HEK293T (cell line): ENCODE results near the gene ZNF487.
"Not testable (repeated sequence)": the region's sequence is repeated elsewhere in the genome, so short reads cannot be mapped to it uniquely, and the experiment has no call there.

ENCODE experiments used
- CTCF ChIA-PET: fragments of 350-600 bp; formaldehyde crosslinking; extraction: SDS; loops from one replicate; lab custom pipeline; 2021; ENCODE audit warnings: antibody characterized with exemption, inconsistent platforms; lab: Yijun Ruan, JAX
- POLR2A ChIA-PET: fragments of 350-600 bp; formaldehyde crosslinking; extraction: SDS; loops from one replicate; lab custom pipeline; 2020; ENCODE audit warnings: antibody characterized with exemption, inconsistent platforms; lab: Yijun Ruan, JAX
- DNase-seq: peaks from one replicate; pipeline ENCODE4 v3.0.0; 2012; ENCODE audit warnings: mixed read lengths; ENCODE audit errors: extremely low spot score
- ARNT ChIP-seq: fragments of 450-650 bp; IDR thresholded peaks from 2 replicates; pipeline ENCODE4 v1.6.1; 2017; ENCODE audit warnings: mild to moderate bottlenecking
- BHLHE40 ChIP-seq: fragments of 450-650 bp; IDR thresholded peaks from 2 replicates; pipeline ENCODE4 v1.6.1; 2016; ENCODE audit warnings: mild to moderate bottlenecking, moderate library complexity, borderline replicate concordance
- CTBP1 ChIP-seq: fragments of 450-650 bp; IDR thresholded peaks from 2 replicates; pipeline ENCODE4 v1.6.1; 2016; ENCODE audit warnings: borderline replicate concordance
- ELF4 ChIP-seq: fragments of 450-650 bp; IDR thresholded peaks from 2 replicates; pipeline ENCODE4 v1.6.1; 2017; ENCODE audit warnings: antibody characterized with exemption
- FOXA1 ChIP-seq: fragments of 450-650 bp; IDR thresholded peaks from 2 replicates; pipeline ENCODE4 v1.6.1; 2016; ENCODE audit warnings: mild to moderate bottlenecking
- FOXK2 ChIP-seq: fragments of 450-650 bp; IDR thresholded peaks from 2 replicates; pipeline ENCODE4 v1.6.1; 2016; ENCODE audit warnings: mild to moderate bottlenecking
- FOXM1 ChIP-seq: fragments of 450-650 bp; IDR thresholded peaks from 2 replicates; pipeline ENCODE4 v1.6.1; 2017; ENCODE audit warnings: mild to moderate bottlenecking, borderline replicate concordance
- HDGF ChIP-seq: fragments of 450-650 bp; IDR thresholded peaks from 2 replicates; pipeline ENCODE4 v1.6.1; 2017; ENCODE audit warnings: antibody characterized with exemption, borderline replicate concordance
- L3MBTL2 ChIP-seq: fragments of 450-650 bp; conservative IDR thresholded peaks from 2 replicates; pipeline ENCODE4 v1.6.1; 2016; ENCODE audit warnings: mild to moderate bottlenecking
- LEF1 ChIP-seq: fragments of 450-650 bp; IDR thresholded peaks from 2 replicates; pipeline ENCODE4 v1.6.1; 2017; ENCODE audit warnings: mild to moderate bottlenecking, borderline replicate concordance
- NFRKB ChIP-seq: fragments of 450-650 bp; IDR thresholded peaks from 2 replicates; pipeline ENCODE4 v1.6.1; 2016; ENCODE audit warnings: mild to moderate bottlenecking, moderate library complexity
- SP1 ChIP-seq: fragments of 450-650 bp; IDR thresholded peaks from 2 replicates; pipeline ENCODE4 v1.6.1; 2017
- SUZ12 ChIP-seq: fragments of 450-650 bp; IDR thresholded peaks from 2 replicates; pipeline ENCODE4 v1.6.1; 2016; ENCODE audit warnings: mild to moderate bottlenecking
- TARDBP ChIP-seq: fragments of 450-650 bp; IDR thresholded peaks from 2 replicates; pipeline ENCODE4 v1.6.1; 2016
- ZNF384 ChIP-seq: fragments of 450-650 bp; IDR thresholded peaks from 2 replicates; pipeline ENCODE4 v1.6.1; 2016
- TF ChIP-seq, protein P1 (sequence below): fragments of 450-650 bp; IDR thresholded peaks from 2 replicates; pipeline ENCODE4 v1.6.1; 2016

The ZNF487 gene

DNA sequence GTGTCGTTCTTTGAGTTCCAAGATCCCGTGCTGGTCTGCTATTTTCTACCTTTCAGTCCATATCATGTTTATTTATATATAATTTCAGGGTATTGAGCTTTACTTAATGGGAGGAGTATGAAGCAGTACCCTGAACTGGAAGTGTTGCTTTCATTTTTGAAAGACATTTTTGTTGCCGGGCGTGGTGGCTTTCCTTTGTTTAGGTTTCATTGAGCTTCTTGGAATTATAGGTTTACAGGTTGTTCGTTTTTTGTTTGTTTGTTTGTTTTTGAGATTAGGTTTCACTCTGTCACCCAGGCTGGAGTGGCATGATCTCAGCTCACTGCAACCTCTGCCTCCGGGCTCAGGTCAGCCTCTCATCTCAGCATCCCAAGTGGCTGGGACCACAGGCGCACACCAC, 7.4 kb downstream of the ZNF487 start:
- DNase-seq, result no peak

DNA sequence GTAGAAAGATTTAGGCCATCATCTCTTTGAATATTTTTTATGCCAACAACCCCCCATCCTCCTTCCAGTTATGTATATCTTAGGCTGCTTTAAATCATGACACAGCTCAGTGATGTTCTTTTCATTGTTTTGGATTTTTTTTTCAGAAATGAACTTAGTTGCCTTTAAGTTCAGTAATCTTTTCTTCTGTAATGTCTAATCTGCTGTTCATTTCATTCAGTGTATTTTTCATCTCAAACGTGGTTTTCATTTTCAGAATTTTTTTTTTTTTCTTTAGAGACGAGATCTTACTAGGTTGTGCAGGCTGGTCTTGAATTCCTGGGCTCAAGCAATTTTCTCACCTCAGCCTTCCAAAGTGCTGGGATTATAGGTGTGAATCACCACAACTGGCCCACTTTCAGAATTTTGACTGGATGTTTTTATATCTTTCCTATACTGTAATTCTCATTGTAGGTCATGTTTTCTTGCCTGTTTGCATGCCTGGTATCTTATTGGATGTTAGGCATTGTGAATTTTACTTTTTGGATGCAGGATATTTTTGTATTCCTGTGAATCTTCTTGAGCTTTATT, 8.1 kb downstream of the ZNF487 start:
- POLR2A ChIA-PET, result no interaction called here
- no peak for TF ChIP-seq TARDBP
- no peak for DNase-seq
- CTCF ChIA-PET, result no interaction called here

More for the DNA sequence above, 7.4 kb downstream of the ZNF487 start:
- TF ChIP-seq CTBP1, result no peak
- TF ChIP-seq SUZ12, result no peak
- no peak for TF ChIP-seq FOXM1
- no peak for TF ChIP-seq TARDBP
- TF ChIP-seq ZNF384, result no peak
- TF ChIP-seq SP1, result no peak
- TF ChIP-seq FOXA1, result no peak
- TF ChIP-seq FOXK2, result no peak
- TF ChIP-seq ELF4, result no peak
- POLR2A ChIA-PET, result no interaction called here
- CTCF ChIA-PET, result no interaction called here

DNA sequence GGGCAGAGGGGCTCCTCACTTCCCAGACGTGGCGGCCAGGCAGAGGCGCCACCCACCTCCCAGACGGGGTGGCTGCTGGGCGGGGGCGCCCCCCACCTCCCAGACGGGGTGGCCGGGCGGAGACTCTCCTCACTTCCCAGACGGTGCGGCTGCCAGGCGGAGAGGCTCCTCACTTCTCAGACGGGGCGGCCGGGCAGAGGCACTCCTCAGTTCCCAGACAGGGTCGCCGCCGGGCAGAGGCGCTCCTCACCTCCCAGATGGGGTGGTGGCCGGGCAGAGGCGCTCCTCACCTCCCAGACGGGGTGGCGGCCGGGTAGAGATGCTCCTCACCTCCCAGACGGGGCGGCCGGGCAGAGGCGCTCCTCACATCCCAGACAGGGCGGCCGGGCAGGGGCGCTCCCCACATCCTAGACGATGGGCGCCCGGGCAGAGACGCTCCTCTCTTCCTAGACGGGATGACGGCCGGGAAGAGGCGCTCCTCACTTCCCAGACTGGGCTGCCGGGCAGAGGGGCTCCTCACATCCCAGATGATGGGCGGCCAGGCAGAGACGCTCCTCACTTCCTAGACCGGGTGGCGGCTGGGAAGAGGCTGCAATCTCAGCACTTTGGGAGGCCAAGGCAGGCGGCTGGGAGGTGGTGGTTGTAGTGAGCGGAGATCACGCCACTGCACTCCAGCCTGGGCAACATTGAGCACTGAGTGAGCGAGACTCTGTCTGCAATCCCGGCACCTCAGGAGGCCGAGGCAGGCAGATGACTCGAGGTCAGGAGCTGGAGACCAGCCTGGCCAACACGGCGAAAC, 9.5 kb downstream of the ZNF487 start:
- DNase-seq, CTCF ChIA-PET, POLR2A ChIA-PET: not testable (repeated sequence)

- CTCF ChIA-PET, result no interaction called here
- no peak for TF ChIP-seq CTBP1
- no peak for TF ChIP-seq ARNT
- TF ChIP-seq ELF4, result no peak
- DNase-seq, result no peak
- POLR2A ChIA-PET, result no interaction called here
These were observed 11.8 kb downstream of the ZNF487 start for GRCh38 chr10:43448742-43449141.

DNA sequence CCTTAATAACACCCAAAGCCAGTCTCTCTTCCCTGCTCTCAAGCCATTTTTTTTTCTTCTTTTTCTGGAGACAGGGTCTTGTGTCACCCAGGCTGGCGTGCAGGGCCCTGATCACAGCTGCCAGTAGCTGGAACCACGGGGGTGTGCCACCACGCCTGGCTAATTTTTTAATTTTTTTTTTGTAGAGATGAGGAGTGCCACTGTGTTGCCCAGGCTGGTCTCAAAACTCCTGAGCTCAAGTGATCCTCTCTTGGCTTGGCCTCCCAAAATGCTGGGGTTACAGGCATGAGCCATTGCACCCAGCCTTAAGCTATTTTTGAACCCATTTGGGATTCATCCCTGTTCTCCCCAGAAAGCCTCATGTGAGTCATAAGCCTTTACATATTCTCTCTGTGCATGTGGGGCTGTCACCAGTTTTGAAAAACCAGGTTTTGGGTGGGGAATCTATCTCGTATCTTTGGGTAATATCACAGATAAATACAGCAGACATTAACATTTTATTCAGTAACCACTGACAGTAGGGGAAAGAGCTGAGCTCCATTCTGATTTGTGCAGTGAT, 15.5 kb downstream of the ZNF487 start:
- no peak for DNase-seq
- ChIA-PET POLR2A (interaction anchor here (0.6 kb wide), 1 partner anchor 133 kb away, joined by 3 read pairs; no protein-coding TSS in a partner anchor), CTCF (interaction anchor here (0.6 to 0.7 kb wide), 2 partner anchors 51 to 125 kb away, joined by 3 to 6 read pairs; no protein-coding TSS in a partner anchor)
- no peak for TF ChIP-seq NFRKB
- no peak for TF ChIP-seq FOXM1
- no peak for TF ChIP-seq FOXK2
- TF ChIP-seq, protein P1, sequence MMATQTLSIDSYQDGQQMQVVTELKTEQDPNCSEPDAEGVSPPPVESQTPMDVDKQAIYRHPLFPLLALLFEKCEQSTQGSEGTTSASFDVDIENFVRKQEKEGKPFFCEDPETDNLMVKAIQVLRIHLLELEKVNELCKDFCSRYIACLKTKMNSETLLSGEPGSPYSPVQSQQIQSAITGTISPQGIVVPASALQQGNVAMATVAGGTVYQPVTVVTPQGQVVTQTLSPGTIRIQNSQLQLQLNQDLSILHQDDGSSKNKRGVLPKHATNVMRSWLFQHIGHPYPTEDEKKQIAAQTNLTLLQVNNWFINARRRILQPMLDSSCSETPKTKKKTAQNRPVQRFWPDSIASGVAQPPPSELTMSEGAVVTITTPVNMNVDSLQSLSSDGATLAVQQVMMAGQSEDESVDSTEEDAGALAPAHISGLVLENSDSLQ, result no peak
- no peak for TF ChIP-seq BHLHE40
- no peak for TF ChIP-seq TARDBP
- TF ChIP-seq FOXA1, result no peak
- TF ChIP-seq L3MBTL2, result no peak
- no peak for TF ChIP-seq ZNF384
- TF ChIP-seq SP1, result no peak
- TF ChIP-seq CTBP1, result no peak
- no peak for TF ChIP-seq SUZ12
- TF ChIP-seq LEF1, result no peak
- no peak for TF ChIP-seq HDGF
- TF ChIP-seq ELF4, result no peak
- no peak for TF ChIP-seq ARNT

DNA sequence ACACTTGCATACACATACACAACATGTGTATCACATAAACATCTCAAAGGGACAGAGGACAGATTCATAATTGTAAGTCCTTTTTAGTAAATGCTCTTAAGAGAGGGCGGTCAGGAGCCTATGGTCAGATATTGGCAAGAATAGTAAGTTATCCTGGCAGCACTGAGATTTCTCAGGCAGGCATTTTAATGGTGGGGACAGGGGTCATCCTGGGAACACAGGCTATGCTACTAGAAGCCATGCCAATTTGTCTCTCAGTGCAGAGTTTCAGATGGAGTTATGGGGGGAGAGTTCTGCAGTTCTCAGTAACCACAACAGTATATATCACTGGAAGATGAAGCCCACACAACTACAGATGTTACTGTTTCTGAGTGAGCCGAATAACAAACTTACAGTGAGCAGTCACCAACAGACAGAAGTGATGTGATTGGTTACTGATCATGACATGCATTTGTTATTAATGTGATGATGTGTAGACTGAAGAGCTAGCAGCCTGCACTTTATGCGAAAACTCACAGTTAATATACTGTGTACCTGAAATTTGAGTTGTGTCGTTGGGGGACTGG, 16.4 kb downstream of the ZNF487 start:
- no peak for DNase-seq
- ChIA-PET CTCF (no interaction called here), POLR2A (interaction anchor here (0.8 to 1.7 kb wide), 2 partner anchors 44 to 64 kb away, joined by 3 to 6 read pairs; partner anchors contain the start of gene HNRNPF)
- no peak for TF ChIP-seq HDGF
- no peak for TF ChIP-seq L3MBTL2
- TF ChIP-seq SUZ12, result no peak
- TF ChIP-seq FOXM1, result no peak
- no peak for TF ChIP-seq LEF1
- TF ChIP-seq CTBP1, result no peak
- no peak for TF ChIP-seq TARDBP
- no peak for TF ChIP-seq NFRKB
- no peak for TF ChIP-seq ARNT
- TF ChIP-seq, protein P1, result no peak
- TF ChIP-seq BHLHE40, result no peak
- no peak for TF ChIP-seq FOXK2
- no peak for TF ChIP-seq ZNF384
- no peak for TF ChIP-seq ELF4
- no peak for TF ChIP-seq SP1
- TF ChIP-seq FOXA1, result no peak

- POLR2A ChIA-PET, result interaction anchor here (0.8 to 1.7 kb wide), 3 partner anchors 45 to 68 kb away, joined by 3 to 6 read pairs (median 3); partner anchors contain the start of gene HNRNPF
- CTCF ChIA-PET, result not testable (repeated sequence)
These were observed 17.1 kb downstream of the ZNF487 start for GRCh38 chr10:43454025-43454424.

GRCh38 chr10:43456561-43456960, 19.6 kb downstream of the ZNF487 start:
- DNase-seq, CTCF ChIA-PET, POLR2A ChIA-PET: not testable (repeated sequence)

More at GRCh38 chr10:43454025-43454424, 17.1 kb downstream of the ZNF487 start:
- not testable (repeated sequence) for DNase-seq
